Vagina (tissue), 2 donors: ENCODE results near the gene TMX2. TPM values are rescaled to one million over a fixed set of nuclear protein-coding genes. Genes with fewer than 3 reads are reported as not detected.
"Not testable (repeated sequence)": the region's sequence is repeated elsewhere in the genome, so short reads cannot be mapped to it uniquely, and the experiment has no call there.

ENCODE experiments used
- DNase-seq, 2 donors: peaks; one replicate each; pipeline ENCODE4 v3.0.0-alpha.2; 2017; ENCODE audit errors: extremely low spot score in 2 of 2
- H3K27ac ChIP-seq: fragments of 200-600 bp; sonication (generic); one replicate; pipeline ENCODE4 v1.5.1; 2019
- H3K27me3 ChIP-seq: fragments of 200-600 bp; sonication (generic); one replicate; pipeline ENCODE4 v1.5.1; 2019
- H3K36me3 ChIP-seq, 2 donors: fragments of 200-600 bp; sonication (generic); one replicate each; pipeline ENCODE4 v1.5.1; 2017 to 2019
- H3K4me1 ChIP-seq: fragments of 200-600 bp; sonication (generic); one replicate; pipeline ENCODE4 v1.5.1; 2019
- H3K4me3 ChIP-seq, 2 donors: fragments of 200-600 bp; sonication (generic); 1 replicate in 1 of 2; 2 replicates in 1 of 2; pipeline ENCODE4 v1.5.1; 2016 to 2019
- H3K9me3 ChIP-seq: fragments of 200-600 bp; sonication (generic); one replicate; pipeline ENCODE4 v1.5.1; 2019
- CTCF ChIP-seq, 3 experiments: fragments of 450-650 bp in 2 of 3; fragments of 200-600 bp in 1 of 3; sonication (generic) in 1 of 3; IDR thresholded peaks; one replicate each; pipeline ENCODE4 v1.5.1; 2017 to 2019; ENCODE audit warnings: antibody characterized with exemption in 3 of 3, mild to moderate bottlenecking in 2 of 3, moderate library complexity in 2 of 3
- POLR2A ChIP-seq, 2 donors: fragments of 450-650 bp; IDR thresholded peaks; one replicate each; pipeline ENCODE4 v1.6.1; 2017; ENCODE audit warnings: antibody characterized with exemption in 2 of 2, mild to moderate bottlenecking in 2 of 2, moderate library complexity in 2 of 2
- POLR2AphosphoS5 ChIP-seq, 2 donors: sonication (generic); formaldehyde crosslinking; IDR thresholded peaks; one replicate each; pipeline ENCODE4 v1.9.0; 2017; ENCODE audit warnings: antibody characterized with exemption in 2 of 2, mild to moderate bottlenecking in 2 of 2, low read depth in 1 of 2; ENCODE audit not compliant: insufficient read depth in 1 of 2
- intact Hi-C: fragments of 100-400 bp; cut with DNase I; formaldehyde crosslinking; loops from one replicate; pipeline ENCODE4 v1.15.1; 2023
- total RNA-seq: library from RNA; depleted of rRNA; stranded (reverse); fragments of >200 nt; gene quantifications from one replicate; pipeline ENCODE4 v1.2.3, GENCODE V29; 2016

TMX2 gene
- total RNA-seq, 1 donor from 2014 or later, result 44.4 TPM

GRCh38 chr11:57679396-57679795 lies 33.0 kb upstream of the TMX2 start:
- intact Hi-C loops, result no loop called here
- Histone ChIP-seq H3K4me3 (no peak overlapping the region), H3K4me1 (peaks cover 71% of the 10 kb centered on the region), H3K9me3 (no peaks in the 10 kb centered on the region), H3K27ac (no peak overlapping the region), H3K27me3 (no peaks in the 10 kb centered on the region), H3K36me3 (peaks cover 0 to 35% of the 10 kb centered on the region in 2 donors)
- TF ChIP-seq POLR2AphosphoS5 (IDR thresholded peaks at IDR 0.05; ENCODE audit: insufficient read depth in 1 of 2, low read depth in 1 of 2) (peak in 1 of 2 donors; percentile 70), CTCF (IDR thresholded peaks at IDR 0.05) (no peak), POLR2A (IDR thresholded peaks at IDR 0.05) (no peak)
- peak in 1 of 2 donors; percentile 89 for DNase-seq

GRCh38 chr11:57680552-57680874 lies 31.9 kb upstream of the TMX2 start:
- H3K27ac ChIP-seq, result peak overlapping the region; percentile 9
- no peak overlapping the region for H3K4me3 ChIP-seq
- H3K4me1 ChIP-seq, result peaks cover 60% of the 10 kb centered on the region
- no peaks in the 10 kb centered on the region for H3K9me3 ChIP-seq
- TF ChIP-seq POLR2A (IDR thresholded peaks at IDR 0.05) (no peak), POLR2AphosphoS5 (IDR thresholded peaks at IDR 0.05; ENCODE audit: insufficient read depth in 1 of 2, low read depth in 1 of 2) (peak in 1 of 2 donors; percentile 53), CTCF (IDR thresholded peaks at IDR 0.05) (no peak)
- no peaks in the 10 kb centered on the region for H3K27me3 ChIP-seq
- H3K36me3 ChIP-seq, result peaks cover 0 to 46% of the 10 kb centered on the region in 2 donors
- DNase-seq, result no peak
- intact Hi-C loops, result no loop called here

- DNase-seq, result no peak
Observed at GRCh38 chr11:57681168-57681567, 31.2 kb upstream of the TMX2 start.

GRCh38 chr11:57690474-57690873 lies 21.9 kb upstream of the TMX2 start:
- H3K36me3 ChIP-seq, result peaks cover 0 to 82% of the 10 kb centered on the region in 2 donors
- intact Hi-C loops, H3K4me3 ChIP-seq, H3K4me1 ChIP-seq, H3K27me3 ChIP-seq, DNase-seq, H3K27ac ChIP-seq, H3K9me3 ChIP-seq: not testable (repeated sequence)

More at GRCh38 chr11:57681168-57681567, 31.2 kb upstream of the TMX2 start:
- Histone ChIP-seq H3K27me3 (no peaks in the 10 kb centered on the region), H3K4me1 (peaks cover 53% of the 10 kb centered on the region), H3K4me3 (no peak overlapping the region), H3K36me3 (peaks cover 0 to 52% of the 10 kb centered on the region in 2 donors), H3K27ac (peak overlapping the region; percentile 1), H3K9me3 (no peaks in the 10 kb centered on the region)
- TF ChIP-seq POLR2AphosphoS5 (IDR thresholded peaks at IDR 0.05; ENCODE audit: insufficient read depth in 1 of 2, low read depth in 1 of 2), result no peak
- TF ChIP-seq POLR2A (IDR thresholded peaks at IDR 0.05), result no peak
- intact Hi-C loops, result no loop called here

- H3K27me3 ChIP-seq, result no peaks in the 10 kb centered on the region
- H3K4me1 ChIP-seq, result no peaks in the 10 kb centered on the region
- H3K36me3 ChIP-seq, result peaks cover 0 to 87% of the 10 kb centered on the region in 2 donors
- no peak for DNase-seq
- intact Hi-C loops, result no loop called here
- H3K27ac ChIP-seq, result no peak overlapping the region
- TF ChIP-seq POLR2A (IDR thresholded peaks at IDR 0.05) (no peak), POLR2AphosphoS5 (IDR thresholded peaks at IDR 0.05; ENCODE audit: insufficient read depth in 1 of 2, low read depth in 1 of 2) (no peak), CTCF (IDR thresholded peaks at IDR 0.05) (no peak)
- H3K9me3 ChIP-seq, result no peaks in the 10 kb centered on the region
- H3K4me3 ChIP-seq, result no peak overlapping the region
Observed at GRCh38 chr11:57698843-57699365, 13.5 kb upstream of the TMX2 start.

GRCh38 chr11:57699813-57700212 lies 12.6 kb upstream of the TMX2 start:
- H3K27ac ChIP-seq, result no peak overlapping the region
- no peak for DNase-seq
- H3K27me3 ChIP-seq, result no peaks in the 10 kb centered on the region
- H3K4me3 ChIP-seq, result no peak overlapping the region
- no peaks in the 10 kb centered on the region for H3K4me1 ChIP-seq
- peaks cover 0 to 86% of the 10 kb centered on the region in 2 donors for H3K36me3 ChIP-seq
- TF ChIP-seq POLR2A (IDR thresholded peaks at IDR 0.05) (no peak), CTCF (IDR thresholded peaks at IDR 0.05) (no peak), POLR2AphosphoS5 (IDR thresholded peaks at IDR 0.05; ENCODE audit: insufficient read depth in 1 of 2, low read depth in 1 of 2) (no peak)
- intact Hi-C loops, result no loop called here
- no peaks in the 10 kb centered on the region for H3K9me3 ChIP-seq
